GM12872 (cell line): ENCODE data around the gene SLC35E2B.

Experiments
- CTCF ChIP-seq: IDR thresholded peaks from 3 replicates; pipeline ENCODE4 v1.5.1; 2011; ENCODE audit warnings: low read depth, mild to moderate bottlenecking, low read length, moderate library complexity; ENCODE audit not compliant: insufficient read depth

Gene SLC35E2B

GRCh38 chr1:1629430-1630190 lies 63.0 kb downstream of the SLC35E2B start:
- no peak for TF ChIP-seq CTCF

GRCh38 chr1:1628754-1629429 lies 63.7 kb downstream of the SLC35E2B start:
- TF ChIP-seq CTCF: no peak

GRCh38 chr1:1627829-1628753 lies 64.5 kb downstream of the SLC35E2B start:
- TF ChIP-seq CTCF: no peak

- TF ChIP-seq CTCF: no peak
Measured at GRCh38 chr1:1627261-1627828, 65.2 kb downstream of the SLC35E2B start.

- TF ChIP-seq CTCF: no peak
Measured at GRCh38 chr1:1626207-1627141, 66.1 kb downstream of the SLC35E2B start.

GRCh38 chr1:1625824-1626206 lies 66.8 kb downstream of the SLC35E2B start:
- no peak for TF ChIP-seq CTCF
